AG04450 (cell line): ENCODE measurements around the gene OR5AP2. TPM values are rescaled to one million over a fixed set of nuclear protein-coding genes. Genes with fewer than 3 reads are reported as not detected.
"Not testable (repeated sequence)": the region's sequence is repeated elsewhere in the genome, so short reads cannot be mapped to it uniquely, and the experiment has no call there.

Source experiments
- CTCF ChIA-PET: fragments of 300-600, 350-600 bp; formaldehyde crosslinking; extraction: SDS; loops from one replicate; lab custom pipeline; 2022; ENCODE audit warnings: antibody characterized with exemption, inconsistent platforms; lab: Charles Lee
- POLR2A ChIA-PET: fragments of 350-600 bp; formaldehyde crosslinking; extraction: SDS; loops from one replicate; lab custom pipeline; 2021; ENCODE audit warnings: antibody characterized with exemption, inconsistent platforms; lab: Yijun Ruan, JAX
- DNase-seq: peaks from one replicate; pipeline ENCODE4 v3.0.0-alpha.2; 2011; ENCODE audit warnings: low read depth, low spot score
- H3K27ac ChIP-seq: one replicate; pipeline ENCODE4 v1.5.1; 2012; ENCODE audit warnings: low read depth, low read length, control low read depth
- H3K27me3 ChIP-seq: one replicate; pipeline ENCODE4 v1.6.0; 2012; ENCODE audit warnings: low read length; ENCODE audit not compliant: control insufficient read depth, insufficient read depth
- H3K4me3 ChIP-seq: 2 replicates; pipeline ENCODE4 v1.5.1; 2011; ENCODE audit warnings: mild to moderate bottlenecking, low read depth, low read length, control low read depth
- H3K9me3 ChIP-seq: 2 replicates; pipeline ENCODE4 v1.5.1; 2012; ENCODE audit warnings: low read length; ENCODE audit not compliant: control insufficient read depth, insufficient read depth
- CTCF ChIP-seq: IDR thresholded peaks from 2 replicates; pipeline ENCODE4 v1.5.1; 2011; ENCODE audit warnings: low read depth, low read length, control low read depth, inconsistent platforms
- polyA plus RNA-seq: library from polyadenylated mRNA; depleted of rRNA; stranded (reverse); fragments of >200 nt; gene quantifications from 2 replicates; pipeline ENCODE4 v1.2.3, GENCODE V29; 2011; rRNA removed
- small RNA-seq: library from RNA; depleted of rRNA; stranded (forward); fragments of <200 nt; gene quantifications from one replicate; pipeline ENCODE3, GENCODE V24; 2012; ENCODE audit warnings: low read depth; ENCODE audit not compliant: insufficient read length

The OR5AP2 gene
- polyA plus RNA-seq, 1 experiment, result not detected

- Histone ChIP-seq H3K27ac (no peak overlapping the region), H3K9me3 (peaks cover 10% of the 10 kb centered on the region; the same call in 1 of the 2 replicates), H3K27me3 (no peaks in the 10 kb centered on the region), H3K4me3 (no peak overlapping the region)
- ChIA-PET CTCF (no interaction called here), POLR2A (no interaction called here)
- no peak for DNase-seq
- TF ChIP-seq CTCF, result 0 out of 2 replicates have a peak, but pooled peaks have one; percentile 7
Observed at GRCh38 chr11:56624661-56625110, 17.6 kb downstream of the OR5AP2 start.

GRCh38 chr11:56611174-56611573, 31.1 kb downstream of the OR5AP2 start:
- H3K27me3 ChIP-seq, result no peaks in the 10 kb centered on the region
- ChIA-PET POLR2A (no interaction called here), CTCF (no interaction called here)
- no peak for TF ChIP-seq CTCF
- H3K27ac ChIP-seq, result no peak overlapping the region
- H3K9me3 ChIP-seq, result no peaks in the 10 kb centered on the region; the same call in 1 of the 2 replicates
- DNase-seq, result no peak
- no peak overlapping the region for H3K4me3 ChIP-seq

GRCh38 chr11:56592088-56592717, 50.0 kb downstream of the OR5AP2 start:
- CTCF ChIA-PET, POLR2A ChIA-PET, H3K4me3 ChIP-seq, DNase-seq, H3K27ac ChIP-seq, H3K27me3 ChIP-seq: not testable (repeated sequence)
- peaks cover 20% of the 10 kb centered on the region for H3K9me3 ChIP-seq

Small RNA genes lying within 50 kb of the gene (small RNA-seq; reads per million reads assigned to genes)
- not detected for gene AP004245.1

Other genes starting within 250 kb of the OR5AP2 start
- gene OR5AL1, start 229.7 kb downstream of the OR5AP2 start, polyA plus RNA-seq, result not detected in 2 replicates
- gene OR5M3, start 169.1 kb downstream of the OR5AP2 start, polyA plus RNA-seq, result not detected in 2 replicates
- gene OR5M8, start 151.1 kb downstream of the OR5AP2 start, polyA plus RNA-seq, result not detected in 2 replicates
- not detected in 2 replicates for gene OR5M11, start 99.2 kb downstream of the OR5AP2 start, polyA plus RNA-seq
- gene OR5M10, start 64.7 kb downstream of the OR5AP2 start, polyA plus RNA-seq, result not detected in 2 replicates
- not detected in 2 replicates for gene OR5M1, start 27.6 kb downstream of the OR5AP2 start, polyA plus RNA-seq
- gene OR5AR1, start 21.2 kb upstream of the OR5AP2 start, polyA plus RNA-seq, result not detected in 2 replicates
- gene OR9G1, start 56.7 kb upstream of the OR5AP2 start, polyA plus RNA-seq, result not detected in 2 replicates
- not detected in 2 replicates for gene OR9G4, start 106.3 kb upstream of the OR5AP2 start, polyA plus RNA-seq